ENCODE results near the gene FRRS1L. TPM values are rescaled to one million over a fixed set of nuclear protein-coding genes. Genes with fewer than 3 reads are reported as not detected.

The FRRS1L gene
- total RNA-seq: 10 to 100 TPM in 1 of 4 donors, 1 to 10 TPM in 3; 1.5 to 12.6 (median 2.8) TPM

- Histone ChIP-seq H3K9me3 (no peaks in the 10 kb centered on the region), H3K27ac (peak within 1 kb of the TSS in 1 of 4 donors; percentile 41), H3K4me3 (peak within 1 kb of the TSS; percentile 12 to 51 (median 26)), H3K27me3 (peaks cover 0 to 20% of the 10 kb centered on the region in 2 donors), H3K36me3 (no peaks in the 10 kb centered on the region), H3K4me1 (peaks cover 0 to 3% (median 0%) of the 10 kb centered on the region in 4 donors)
- no peak for DNase-seq (ENCODE audit: low spot score in 2 of 2)
- TF ChIP-seq EP300 (IDR thresholded peaks at IDR 0.05): no peak
- TF ChIP-seq POLR2A (IDR thresholded peaks at IDR 0.05): no peak
- TF ChIP-seq, protein P1, sequence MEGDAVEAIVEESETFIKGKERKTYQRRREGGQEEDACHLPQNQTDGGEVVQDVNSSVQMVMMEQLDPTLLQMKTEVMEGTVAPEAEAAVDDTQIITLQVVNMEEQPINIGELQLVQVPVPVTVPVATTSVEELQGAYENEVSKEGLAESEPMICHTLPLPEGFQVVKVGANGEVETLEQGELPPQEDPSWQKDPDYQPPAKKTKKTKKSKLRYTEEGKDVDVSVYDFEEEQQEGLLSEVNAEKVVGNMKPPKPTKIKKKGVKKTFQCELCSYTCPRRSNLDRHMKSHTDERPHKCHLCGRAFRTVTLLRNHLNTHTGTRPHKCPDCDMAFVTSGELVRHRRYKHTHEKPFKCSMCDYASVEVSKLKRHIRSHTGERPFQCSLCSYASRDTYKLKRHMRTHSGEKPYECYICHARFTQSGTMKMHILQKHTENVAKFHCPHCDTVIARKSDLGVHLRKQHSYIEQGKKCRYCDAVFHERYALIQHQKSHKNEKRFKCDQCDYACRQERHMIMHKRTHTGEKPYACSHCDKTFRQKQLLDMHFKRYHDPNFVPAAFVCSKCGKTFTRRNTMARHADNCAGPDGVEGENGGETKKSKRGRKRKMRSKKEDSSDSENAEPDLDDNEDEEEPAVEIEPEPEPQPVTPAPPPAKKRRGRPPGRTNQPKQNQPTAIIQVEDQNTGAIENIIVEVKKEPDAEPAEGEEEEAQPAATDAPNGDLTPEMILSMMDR (IDR thresholded peaks at IDR 0.05): no peak
- 8 to 10% methylated on average over 43 to 46 of the region's 86 CpGs for WGBS, 2 donors
Observed at GRCh38 chr9:109166771-109167601, at the start of gene FRRS1L. Gene FRRS1L, minus strand, starts transcription at chr9:109167249. Its CDS starts 111 bp downstream, at chr9:109167138.

DNA sequence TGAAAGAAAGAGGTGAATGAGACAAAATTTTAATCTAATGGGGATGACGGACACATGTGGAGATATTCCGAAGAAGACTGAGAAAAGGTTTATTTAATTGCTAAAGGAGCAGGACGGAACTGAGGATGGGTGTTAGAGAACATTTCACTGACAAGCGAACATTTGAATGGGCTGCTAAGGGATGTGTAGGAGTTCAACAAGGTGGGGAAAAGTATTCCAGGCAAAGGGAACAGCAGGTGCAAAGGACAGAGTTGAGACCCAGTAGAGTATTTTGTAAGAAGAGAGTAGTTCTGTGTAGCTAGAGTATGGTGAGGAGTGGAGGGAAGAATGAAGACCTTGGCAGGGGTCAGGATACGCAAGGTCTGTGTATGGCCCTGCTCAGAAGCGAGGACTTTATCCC, 47.4 kb upstream of the FRRS1L start:
- DNase-seq (ENCODE audit: low spot score in 2 of 2): no peak
- TF ChIP-seq, protein P1 (IDR thresholded peaks at IDR 0.05): no peak
- TF ChIP-seq EP300 (IDR thresholded peaks at IDR 0.05) (no peak), POLR2A (IDR thresholded peaks at IDR 0.05) (no peak)
- H3K36me3 ChIP-seq: peaks cover 0 to 34% (median 0%) of the 10 kb centered on the region in 3 donors
- no peaks in the 10 kb centered on the region for H3K9me3 ChIP-seq
- no peak overlapping the region for H3K4me3 ChIP-seq
- no peaks in the 10 kb centered on the region for H3K27me3 ChIP-seq
- no peaks in the 10 kb centered on the region for H3K4me1 ChIP-seq
- WGBS, 2 donors: 95 to 96% methylated on average over 6 of the region's 6 CpGs
- no peak overlapping the region for H3K27ac ChIP-seq

DNA sequence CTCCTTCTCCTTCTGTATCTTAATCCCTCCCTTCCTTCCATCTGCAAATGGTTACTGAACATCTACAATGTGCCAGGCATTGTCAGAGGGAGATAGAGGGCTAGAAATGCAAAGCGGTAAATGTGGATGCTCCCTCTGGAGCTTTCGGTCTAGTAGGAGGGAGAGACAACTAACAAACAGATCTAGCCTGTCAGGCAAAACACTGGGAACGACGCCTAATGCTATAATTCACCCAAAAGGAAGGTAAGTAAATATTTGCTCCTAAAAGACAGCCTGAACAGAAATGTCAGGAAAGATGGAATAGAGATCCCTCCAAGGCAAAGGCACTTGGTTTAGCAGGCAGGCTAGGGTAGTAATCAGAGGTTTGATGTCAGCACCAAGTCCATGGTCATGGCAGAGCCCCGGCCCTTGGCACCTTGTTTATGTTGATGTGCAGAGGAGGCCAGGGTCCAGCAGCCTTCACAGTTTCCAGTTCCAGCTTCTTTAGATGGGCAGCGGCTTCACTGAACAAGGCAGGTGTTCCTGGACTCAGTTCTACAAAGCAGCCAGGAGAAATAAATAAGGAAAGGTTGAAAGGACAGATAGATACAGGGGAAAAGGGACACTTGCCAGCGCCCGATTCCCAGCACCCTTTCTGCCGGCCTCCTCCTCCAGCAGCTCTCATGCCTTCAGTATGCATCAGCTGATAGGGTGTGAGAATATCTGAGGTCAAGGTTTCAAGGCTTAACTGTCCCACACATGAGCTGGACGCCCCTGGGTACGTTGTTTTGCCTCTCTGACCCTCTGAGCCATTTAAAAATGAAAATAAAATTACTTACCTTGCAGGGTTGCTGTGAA, 46.5 kb upstream of the FRRS1L start:
- Histone ChIP-seq H3K27me3 (no peaks in the 10 kb centered on the region), H3K4me3 (no peak overlapping the region), H3K27ac (no peak overlapping the region), H3K36me3 (peaks cover 0 to 34% (median 0%) of the 10 kb centered on the region in 3 donors), H3K4me1 (no peaks in the 10 kb centered on the region), H3K9me3 (no peaks in the 10 kb centered on the region)
- TF ChIP-seq, protein P1 (IDR thresholded peaks at IDR 0.05): no peak
- TF ChIP-seq EP300 (IDR thresholded peaks at IDR 0.05): no peak
- no peak for TF ChIP-seq POLR2A (IDR thresholded peaks at IDR 0.05)
- DNase-seq (ENCODE audit: low spot score in 2 of 2): no peak
- 76 to 82% methylated on average over 11 of the region's 11 CpGs for WGBS, 2 donors

DNA sequence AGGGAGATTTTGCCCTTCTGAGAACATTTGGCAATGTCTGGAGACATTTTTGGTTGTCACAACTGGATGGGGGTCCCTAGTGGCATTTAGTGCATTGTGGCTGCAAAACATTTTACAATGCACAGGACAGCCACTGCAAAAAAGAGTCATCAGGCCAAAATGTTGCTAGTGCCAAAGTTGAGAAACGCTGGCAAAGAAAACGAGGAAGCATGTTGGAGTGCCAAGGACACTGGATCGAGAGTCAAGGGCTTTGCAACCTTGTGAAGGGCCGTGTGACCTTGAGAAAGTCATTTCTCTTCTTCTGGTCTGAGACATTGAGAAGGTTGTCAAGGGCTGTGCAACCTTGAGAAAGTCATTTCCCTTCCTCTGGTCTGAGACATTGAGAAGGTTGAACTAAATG, 45.7 kb upstream of the FRRS1L start:
- no peaks in the 10 kb centered on the region for H3K4me1 ChIP-seq
- no peaks in the 10 kb centered on the region for H3K27me3 ChIP-seq
- no peak overlapping the region for H3K4me3 ChIP-seq
- no peak for DNase-seq (ENCODE audit: low spot score in 2 of 2)
- WGBS, 2 donors: 78 to 86% methylated on average over 4 of the region's 4 CpGs
- peaks cover 0 to 38% (median 0%) of the 10 kb centered on the region in 3 donors for H3K36me3 ChIP-seq
- no peak overlapping the region for H3K27ac ChIP-seq
- TF ChIP-seq, protein P1 (IDR thresholded peaks at IDR 0.05): no peak
- TF ChIP-seq POLR2A (IDR thresholded peaks at IDR 0.05) (no peak), EP300 (IDR thresholded peaks at IDR 0.05) (no peak)
- no peaks in the 10 kb centered on the region for H3K9me3 ChIP-seq
